PC-3 (cell line): ENCODE results near the gene MYBPH. TPM values are rescaled to one million over a fixed set of nuclear protein-coding genes. Genes with fewer than 3 reads are reported as not detected.

Source experiments
- ATAC-seq: fragments of 200-7000 bp; cut with Tn5 transposase; 2 replicates; pipeline ENCODE4 v1.9.1; 2020; ENCODE audit warnings: mild to moderate bottlenecking, moderate library complexity
- BruUV-seq: library from RNA; stranded (reverse); fragments of 400-500 nt; replicated peaks from 2 replicates; lab custom pipeline; 2021; lab: Mats Ljungman, UMichigan
- CTCF ChIA-PET: fragments of 300-600 bp; sonication (Branson Sonifier 250); formaldehyde crosslinking; loops from one replicate; lab custom pipeline; 2022; ENCODE audit warnings: antibody characterized with exemption; lab: Charles Lee
- POLR2A ChIA-PET: fragments of 300-600 bp; sonication (Branson Sonifier 250); formaldehyde crosslinking; loops from one replicate; lab custom pipeline; 2022; ENCODE audit warnings: antibody characterized with exemption; ENCODE audit not compliant: unreplicated experiment; lab: Charles Lee
- DNase-seq: peaks from one replicate; pipeline ENCODE4 v3.0.0-alpha.2; 2015
- H2AFZ ChIP-seq: fragments of 300-600 bp; sonication (generic); 2 replicates; pipeline ENCODE4 v1.6.0; 2016; ENCODE audit warnings: antibody characterized with exemption, low read length
- H3F3A ChIP-seq: fragments of 300-600 bp; sonication (generic); one replicate; pipeline ENCODE4 v1.6.0; 2017; ENCODE audit warnings: antibody characterized with exemption, low read length, control low read depth, mild to moderate bottlenecking; ENCODE audit not compliant: unreplicated experiment
- H3K27ac ChIP-seq: fragments of 300-600 bp; sonication (generic); 2 replicates; pipeline ENCODE4 v1.5.1; 2016; ENCODE audit warnings: mild to moderate bottlenecking, low read length
- H3K27me3 ChIP-seq: fragments of 300-600 bp; sonication (generic); 2 replicates; pipeline ENCODE4 v1.6.1; 2016; ENCODE audit warnings: low read length, mixed read lengths
- H3K36me3 ChIP-seq: fragments of 300-600 bp; sonication (generic); 2 replicates; pipeline ENCODE4 v1.6.1; 2016; ENCODE audit warnings: low read depth, mixed run types, low read length, mixed read lengths
- H3K4me1 ChIP-seq: fragments of 300-600 bp; sonication (generic); 2 replicates; pipeline ENCODE4 v1.5.1; 2016; ENCODE audit warnings: low read length; ENCODE audit not compliant: insufficient read depth
- H3K4me2 ChIP-seq: fragments of 300-600 bp; sonication (generic); 2 replicates; pipeline ENCODE4 v1.6.0; 2016; ENCODE audit warnings: low read length
- H3K4me3 ChIP-seq: fragments of 300-600 bp; sonication (generic); 2 replicates; pipeline ENCODE4 v1.5.1; 2016; ENCODE audit warnings: mild to moderate bottlenecking, low read length, mixed read lengths
- H3K79me2 ChIP-seq: fragments of 300-600 bp; sonication (generic); 2 replicates; pipeline ENCODE4 v1.6.1; 2017; ENCODE audit warnings: low read length, mixed read lengths
- H3K9ac ChIP-seq: fragments of 300-600 bp; sonication (generic); 2 replicates; pipeline ENCODE4 v1.6.0; 2016; ENCODE audit warnings: mild to moderate bottlenecking, low read length
- H3K9me2 ChIP-seq: fragments of 300-600 bp; sonication (generic); replicated peaks from 2 replicates; pipeline ENCODE4 v1.6.1; 2016; ENCODE audit warnings: mixed run types, low read length, mixed read lengths
- H3K9me3 ChIP-seq: fragments of 300-600 bp; sonication (generic); 2 replicates; pipeline ENCODE4 v1.6.1; 2016; ENCODE audit warnings: low read length, mixed read lengths
- H4K20me1 ChIP-seq: fragments of 300-600 bp; sonication (generic); 2 replicates; pipeline ENCODE4 v1.6.1; 2016; ENCODE audit warnings: low read length, mixed read lengths
- EZH2 ChIP-seq: fragments of 300-600 bp; sonication (generic); IDR thresholded peaks from one replicate; pipeline ENCODE4 v1.6.1; 2017; ENCODE audit warnings: antibody characterized with exemption, mild to moderate bottlenecking, low read length; ENCODE audit not compliant: unreplicated experiment
- EZH2phosphoT487 ChIP-seq: fragments of 300-600 bp; sonication (generic); IDR thresholded peaks from 2 replicates; pipeline ENCODE4 v1.6.1; 2018; ENCODE audit warnings: mild to moderate bottlenecking, antibody characterized with exemption, low read length, borderline replicate concordance
- intact Hi-C: fragments of 100-400 bp; cut with micrococcal nuclease; formaldehyde crosslinking; loops from 2 replicates; pipeline ENCODE4 v1.9.0; 2023
- total RNA-seq: library from RNA; depleted of rRNA; stranded (reverse); fragments of >200 nt; gene quantifications from 2 replicates; pipeline ENCODE4 v1.2.3, GENCODE V29; 2014
- TF ChIP-seq, protein P1 (sequence below): fragments of 300-600 bp; sonication (generic); conservative IDR thresholded peaks from 2 replicates; pipeline ENCODE4 v1.5.1; 2017; ENCODE audit warnings: antibody characterized with exemption, low read depth, mild to moderate bottlenecking, low read length

The MYBPH gene
- total RNA-seq, 1 experiment from 2014 or later = not detected

DNA sequence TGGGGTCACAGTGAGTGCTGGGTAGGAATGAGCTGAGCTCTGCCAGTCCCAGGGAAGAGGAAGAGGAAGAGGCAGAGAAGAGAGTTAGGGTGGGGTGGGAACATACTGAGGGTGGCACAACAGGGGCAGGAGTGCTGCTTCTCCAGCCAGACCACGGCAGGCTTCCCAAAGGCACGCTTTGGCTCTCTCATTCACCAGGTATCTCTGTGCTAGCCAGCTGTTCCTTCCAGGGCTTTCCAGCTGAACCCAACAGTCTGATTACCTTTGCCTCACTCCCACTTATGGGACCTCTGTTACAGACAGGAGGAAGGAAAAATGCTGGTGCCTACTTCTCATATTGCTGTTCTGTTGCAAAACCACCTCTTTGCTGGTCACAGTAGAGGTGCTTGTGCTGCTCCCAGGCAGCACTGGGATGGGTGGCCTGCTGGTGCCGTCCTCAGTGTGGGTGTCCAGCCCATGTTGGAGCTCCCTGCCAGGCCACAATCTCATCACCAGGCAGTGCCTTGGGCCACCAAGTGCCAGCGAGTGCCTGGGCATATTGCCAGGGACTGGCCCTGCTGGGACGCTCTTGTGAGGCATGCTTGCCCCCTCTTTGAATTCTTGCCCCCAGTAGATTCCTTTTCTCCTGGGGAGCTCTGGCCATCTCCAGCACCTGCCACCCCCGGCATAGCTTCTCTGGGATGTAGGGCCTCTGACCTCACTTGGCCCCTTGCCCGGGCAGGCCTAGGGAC, 46.0 kb downstream of the MYBPH start:
- POLR2A ChIA-PET = no interaction called here

DNA sequence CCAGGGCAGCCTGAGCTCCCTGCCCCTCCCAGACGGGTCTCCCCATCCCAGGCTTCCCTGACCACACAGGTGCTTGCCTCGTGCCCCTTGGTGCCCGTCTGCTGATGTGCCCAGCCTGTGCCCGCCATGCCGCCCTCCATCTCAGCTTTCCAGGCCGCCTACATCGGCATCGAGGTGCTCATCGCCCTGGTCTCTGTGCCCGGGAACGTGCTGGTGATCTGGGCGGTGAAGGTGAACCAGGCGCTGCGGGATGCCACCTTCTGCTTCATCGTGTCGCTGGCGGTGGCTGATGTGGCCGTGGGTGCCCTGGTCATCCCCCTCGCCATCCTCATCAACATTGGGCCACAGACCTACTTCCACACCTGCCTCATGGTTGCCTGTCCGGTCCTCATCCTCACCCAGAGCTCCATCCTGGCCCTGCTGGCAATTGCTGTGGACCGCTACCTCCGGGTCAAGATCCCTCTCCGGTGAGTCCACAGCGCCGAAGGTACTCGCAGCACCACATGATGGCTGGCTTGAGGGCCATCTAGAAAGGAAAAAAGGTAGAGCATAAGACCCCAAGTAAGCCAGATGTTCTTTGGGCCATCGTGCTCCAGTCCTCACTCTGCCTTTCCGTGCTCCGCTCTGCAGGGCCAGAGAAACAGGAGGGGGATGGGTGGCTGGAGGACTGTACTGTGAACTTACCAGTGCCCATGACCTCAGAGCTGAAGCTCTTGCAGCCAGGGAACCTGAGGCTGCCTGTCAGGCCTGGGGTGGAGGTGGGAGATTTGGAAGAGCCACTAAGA, 46.7 kb downstream of the MYBPH start:
- H4K20me1 ChIP-seq = no peaks in the 10 kb centered on the region
- H3K27me3 ChIP-seq = peaks cover 31% of the 10 kb centered on the region
- intact Hi-C loops = loop anchor here (5.0 kb wide), 1 partner anchor 92 kb away; no protein-coding TSS in a partner anchor
- ATAC-seq (no peak), DNase-seq (no peak)
- no peaks in the 10 kb centered on the region for H3K36me3 ChIP-seq
- CTCF ChIA-PET = interaction anchor here (0.6 to 0.7 kb wide), 2 partner anchors 9 to 11 kb away, joined by 5 to 7 read pairs; no protein-coding TSS in a partner anchor
- no peaks in the 10 kb centered on the region for H3K4me1 ChIP-seq
- no peaks in the 10 kb centered on the region for H3K9me2 ChIP-seq
- H3K27ac ChIP-seq = no peak overlapping the region
- TF ChIP-seq EZH2phosphoT487 (no peak), EZH2 (no peak)
- TF ChIP-seq, protein P1, sequence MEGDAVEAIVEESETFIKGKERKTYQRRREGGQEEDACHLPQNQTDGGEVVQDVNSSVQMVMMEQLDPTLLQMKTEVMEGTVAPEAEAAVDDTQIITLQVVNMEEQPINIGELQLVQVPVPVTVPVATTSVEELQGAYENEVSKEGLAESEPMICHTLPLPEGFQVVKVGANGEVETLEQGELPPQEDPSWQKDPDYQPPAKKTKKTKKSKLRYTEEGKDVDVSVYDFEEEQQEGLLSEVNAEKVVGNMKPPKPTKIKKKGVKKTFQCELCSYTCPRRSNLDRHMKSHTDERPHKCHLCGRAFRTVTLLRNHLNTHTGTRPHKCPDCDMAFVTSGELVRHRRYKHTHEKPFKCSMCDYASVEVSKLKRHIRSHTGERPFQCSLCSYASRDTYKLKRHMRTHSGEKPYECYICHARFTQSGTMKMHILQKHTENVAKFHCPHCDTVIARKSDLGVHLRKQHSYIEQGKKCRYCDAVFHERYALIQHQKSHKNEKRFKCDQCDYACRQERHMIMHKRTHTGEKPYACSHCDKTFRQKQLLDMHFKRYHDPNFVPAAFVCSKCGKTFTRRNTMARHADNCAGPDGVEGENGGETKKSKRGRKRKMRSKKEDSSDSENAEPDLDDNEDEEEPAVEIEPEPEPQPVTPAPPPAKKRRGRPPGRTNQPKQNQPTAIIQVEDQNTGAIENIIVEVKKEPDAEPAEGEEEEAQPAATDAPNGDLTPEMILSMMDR = no peak
- no peaks in the 10 kb centered on the region for H3F3A ChIP-seq
- no peak overlapping the region for H3K4me3 ChIP-seq
- POLR2A ChIA-PET = no interaction called here
- no peaks in the 10 kb centered on the region for H3K79me2 ChIP-seq
- H3K4me2 ChIP-seq = no peak overlapping the region
- H3K9me3 ChIP-seq = no peaks in the 10 kb centered on the region
- H3K9ac ChIP-seq = no peak overlapping the region
- no peak overlapping the region for H2AFZ ChIP-seq
- no TSS peak for BruUV-seq

More for the DNA sequence above, 46.0 kb downstream of the MYBPH start:
- H3K4me3 ChIP-seq = no peak overlapping the region
- H3K9me2 ChIP-seq = no peaks in the 10 kb centered on the region
- H4K20me1 ChIP-seq = no peaks in the 10 kb centered on the region
- TF ChIP-seq EZH2phosphoT487 = no peak
- TF ChIP-seq EZH2 = no peak
- TF ChIP-seq, protein P1 = no peak
- no peaks in the 10 kb centered on the region for H3K36me3 ChIP-seq
- no peak overlapping the region for H2AFZ ChIP-seq
- H3K79me2 ChIP-seq = no peaks in the 10 kb centered on the region
- CTCF ChIA-PET = no interaction called here
- intact Hi-C loops = loop anchor here (5.0 kb wide), 1 partner anchor 92 kb away; no protein-coding TSS in a partner anchor
- ATAC-seq = no peak
- DNase-seq = no peak
- no peak overlapping the region for H3K27ac ChIP-seq
- H3F3A ChIP-seq = no peaks in the 10 kb centered on the region
- H3K4me2 ChIP-seq = no peak overlapping the region
- H3K4me1 ChIP-seq = no peaks in the 10 kb centered on the region
- H3K9ac ChIP-seq = no peak overlapping the region
- no peaks in the 10 kb centered on the region for H3K9me3 ChIP-seq
- no TSS peak for BruUV-seq
- peaks cover 24% of the 10 kb centered on the region for H3K27me3 ChIP-seq
